GM10248 (cell line): ENCODE measurements around the gene ZNF556.

ENCODE experiments used
- CTCF ChIA-PET: fragments of 300-600 bp; sonication (Branson Sonifier 250); formaldehyde crosslinking; extraction: SDS; loops from one replicate; lab custom pipeline; 2021; ENCODE audit warnings: antibody characterized with exemption; lab: Yijun Ruan, JAX
- POLR2A ChIA-PET: fragments of 350-650 bp; sonication (Branson Sonifier 250); formaldehyde crosslinking; extraction: SDS; loops from one replicate; lab custom pipeline; 2020; ENCODE audit warnings: antibody characterized with exemption; lab: Yijun Ruan, JAX
- DNase-seq: peaks from one replicate; pipeline ENCODE4 v3.0.0; 2012; ENCODE audit errors: extremely low spot score
- CTCF ChIP-seq: IDR thresholded peaks from 2 replicates; pipeline ENCODE4 v1.5.1; 2012; ENCODE audit warnings: mild to moderate bottlenecking, low read depth; ENCODE audit errors: extremely low read depth, missing control alignments, control extremely low read depth

ZNF556 gene

GRCh38 chr19:2867025-2867991 lies at the start of gene ZNF556:
ZNF556 (plus strand) TSS chr19:2867335; CDS start chr19:2867422, 87 bp downstream.
- DNase-seq = no peak
- CTCF ChIA-PET = interaction anchor here (0.7 to 1.9 kb wide), 3 partner anchors 19 to 219 kb away, joined by 3 to 10 read pairs (median 3); no protein-coding TSS in a partner anchor
- POLR2A ChIA-PET = interaction anchor here (0.6 kb wide), 1 partner anchor 169 kb away, joined by 3 read pairs; no protein-coding TSS in a partner anchor
- TF ChIP-seq CTCF = no peak

GRCh38 chr19:2819540-2820111 lies 47.5 kb upstream of the ZNF556 start, which contains the start of gene ZNF554:
ZNF554 (plus strand) TSS chr19:2819868; CDS start chr19:2820072, 204 bp downstream.
- peak; percentile 97 for TF ChIP-seq CTCF
- POLR2A ChIA-PET = no interaction called here
- CTCF ChIA-PET = interaction anchor here (0.6 to 2.3 kb wide), 8 partner anchors 8 to 171 kb away, joined by 3 to 11 read pairs (median 4); partner anchors contain the start of genes SGTA and ZNF556
- DNase-seq = peak; percentile 96

GRCh38 chr19:2820112-2820702 lies 46.9 kb upstream of the ZNF556 start:
- no peak for TF ChIP-seq CTCF
- ChIA-PET POLR2A (no interaction called here), CTCF (interaction anchor here (1.2 to 2.3 kb wide), 2 partner anchors 37 to 172 kb away, joined by 5 to 11 read pairs; partner anchors contain the start of gene SGTA)
- no peak for DNase-seq

GRCh38 chr19:2822846-2823245 lies 44.3 kb upstream of the ZNF556 start:
- CTCF ChIA-PET = interaction anchor here (0.9 to 3.0 kb wide), 3 partner anchors 10 to 174 kb away, joined by 3 to 11 read pairs (median 4); partner anchors contain the start of gene ZNF555
- no peak for TF ChIP-seq CTCF
- DNase-seq = no peak
- POLR2A ChIA-PET = no interaction called here

GRCh38 chr19:2823646-2824045 lies 43.5 kb upstream of the ZNF556 start:
- POLR2A ChIA-PET = no interaction called here
- CTCF ChIA-PET = interaction anchor here (1.4 to 3.0 kb wide), 3 partner anchors 10 to 64 kb away, joined by 4 to 11 read pairs (median 6); partner anchors contain the start of gene ZNF555
- no peak for DNase-seq
- no peak for TF ChIP-seq CTCF
